WTC11 (cell line): ENCODE data around the gene KY.

ENCODE experiments used
- ESRRA ChIP-seq: sonication (generic); formaldehyde crosslinking; IDR thresholded peaks from 2 replicates; pipeline ENCODE4 v1.8.1; 2022; ENCODE audit warnings: mild to moderate bottlenecking, missing genetic modification reagents, borderline replicate concordance
- FOXP1 ChIP-seq: sonication (generic); formaldehyde crosslinking; IDR thresholded peaks from 2 replicates; pipeline ENCODE4 v1.8.0; 2022; ENCODE audit warnings: missing genetic modification reagents, mild to moderate bottlenecking, moderate library complexity, borderline replicate concordance
- TF ChIP-seq, protein P1 (sequence below): fragments of 200-600 bp; IDR thresholded peaks from 2 replicates; pipeline ENCODE4 v1.8.0; 2022; ENCODE audit warnings: antibody characterized with exemption

DNA sequence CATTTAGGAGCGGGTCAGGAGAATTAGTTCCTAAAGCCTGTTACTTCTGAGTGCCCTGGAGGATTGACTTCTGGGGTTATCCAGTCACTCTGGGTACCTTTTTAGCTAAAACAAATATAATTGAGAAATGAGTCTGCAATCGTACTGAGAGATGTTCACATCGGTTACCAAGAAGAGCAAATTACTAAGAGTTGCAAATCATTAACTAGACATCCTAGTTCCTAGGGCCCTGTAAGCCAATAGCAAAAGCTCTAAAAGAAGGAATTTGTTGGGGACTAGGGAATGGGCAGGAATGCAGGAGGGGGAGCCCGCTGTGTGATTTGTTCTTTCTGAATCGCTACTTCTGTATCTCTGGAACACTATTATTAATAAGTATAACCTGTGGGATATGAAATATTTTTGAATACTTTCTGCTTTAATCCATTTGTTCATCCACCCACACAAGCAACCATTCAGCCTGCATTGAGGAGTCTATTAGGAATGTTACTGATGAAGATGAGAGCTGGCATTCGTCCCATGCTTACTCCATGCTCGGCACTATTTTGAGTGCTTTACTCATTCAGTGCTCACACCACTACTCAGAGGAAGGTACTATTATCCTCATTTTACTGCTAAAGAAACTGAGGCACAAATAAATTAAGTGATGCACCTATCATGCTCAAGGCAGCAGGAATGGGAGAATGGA is 31.5 kb upstream of the KY start:
- TF ChIP-seq FOXP1 (CRISPR knock-in tag) = no peak
- TF ChIP-seq, protein P1, sequence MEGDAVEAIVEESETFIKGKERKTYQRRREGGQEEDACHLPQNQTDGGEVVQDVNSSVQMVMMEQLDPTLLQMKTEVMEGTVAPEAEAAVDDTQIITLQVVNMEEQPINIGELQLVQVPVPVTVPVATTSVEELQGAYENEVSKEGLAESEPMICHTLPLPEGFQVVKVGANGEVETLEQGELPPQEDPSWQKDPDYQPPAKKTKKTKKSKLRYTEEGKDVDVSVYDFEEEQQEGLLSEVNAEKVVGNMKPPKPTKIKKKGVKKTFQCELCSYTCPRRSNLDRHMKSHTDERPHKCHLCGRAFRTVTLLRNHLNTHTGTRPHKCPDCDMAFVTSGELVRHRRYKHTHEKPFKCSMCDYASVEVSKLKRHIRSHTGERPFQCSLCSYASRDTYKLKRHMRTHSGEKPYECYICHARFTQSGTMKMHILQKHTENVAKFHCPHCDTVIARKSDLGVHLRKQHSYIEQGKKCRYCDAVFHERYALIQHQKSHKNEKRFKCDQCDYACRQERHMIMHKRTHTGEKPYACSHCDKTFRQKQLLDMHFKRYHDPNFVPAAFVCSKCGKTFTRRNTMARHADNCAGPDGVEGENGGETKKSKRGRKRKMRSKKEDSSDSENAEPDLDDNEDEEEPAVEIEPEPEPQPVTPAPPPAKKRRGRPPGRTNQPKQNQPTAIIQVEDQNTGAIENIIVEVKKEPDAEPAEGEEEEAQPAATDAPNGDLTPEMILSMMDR = no peak
- TF ChIP-seq ESRRA (CRISPR knock-in tag) = no peak
